ENCODE data around the gene ACE2. TPM values are rescaled to one million over a fixed set of nuclear protein-coding genes. Genes with fewer than 3 reads are reported as not detected.

The ACE2 gene
- total RNA-seq, 1 experiment from 2014 or later = 25.3 TPM

DNA sequence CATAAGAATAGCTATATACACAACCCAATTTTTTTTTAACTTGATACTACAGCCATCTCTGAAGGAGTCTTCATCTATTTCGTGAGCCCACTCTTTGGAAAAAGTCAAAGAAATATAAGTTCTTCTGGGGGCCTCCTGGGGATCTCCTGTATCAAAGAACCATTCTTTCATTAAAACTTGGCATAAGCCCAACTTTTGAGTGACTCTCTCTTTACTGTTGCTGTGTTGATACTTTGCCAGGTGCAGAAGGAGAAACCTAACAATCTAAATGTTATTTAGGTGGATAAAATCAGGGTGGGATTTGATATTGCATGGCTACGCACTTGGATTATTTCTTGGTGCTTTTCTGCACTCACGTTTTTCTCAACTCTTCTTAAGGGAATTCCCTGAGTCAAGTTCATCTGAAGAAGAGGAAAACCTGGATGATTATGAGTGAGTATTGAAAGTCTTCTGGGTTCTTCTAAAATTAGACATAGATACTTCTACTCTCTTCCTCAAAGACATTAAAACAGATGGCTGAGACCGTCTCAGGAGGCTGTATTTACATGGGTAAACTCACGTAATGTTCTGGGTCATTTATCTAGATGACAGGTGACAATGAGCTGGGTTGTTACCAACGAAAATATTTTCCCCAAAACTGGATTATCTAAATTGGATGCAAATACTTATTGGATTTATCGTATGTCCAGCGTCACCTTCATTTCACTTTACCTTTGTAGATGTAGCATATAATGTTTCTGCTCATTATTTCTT, 74.9 kb downstream of the ACE2 start:
- BruUV-seq (replicated peaks) = no TSS peak

GRCh38 chrX:15524417-15524816, 76.3 kb downstream of the ACE2 start:
- DNase-seq = no peak
- no peaks in the 10 kb centered on the region for H3K27me3 Mint-ChIP-seq (ENCODE audit: unreplicated experiment)
- TF ChIP-seq CTCF (IDR thresholded peaks at IDR 0.05; ENCODE audit: unreplicated experiment) = no peak
- peaks cover 2% of the 10 kb centered on the region for H3K9me3 Mint-ChIP-seq (ENCODE audit: low read depth, unreplicated experiment)
- H3K4me3 Mint-ChIP-seq (ENCODE audit: low read depth, unreplicated experiment) = no peak overlapping the region
- intact Hi-C loops (cut with micrococcal nuclease; ENCODE audit: unreplicated experiment) = no loop called here
- CTCF ChIA-PET = no interaction called here
- no TSS peak for BruUV-seq (replicated peaks)
- no peak overlapping the region for H3K27ac Mint-ChIP-seq (ENCODE audit: unreplicated experiment)
- H3K4me1 Mint-ChIP-seq (ENCODE audit: low read depth, unreplicated experiment) = peaks cover 34% of the 10 kb centered on the region
- H3K36me3 Mint-ChIP-seq (ENCODE audit: insufficient read depth, unreplicated experiment) = no peaks in the 10 kb centered on the region

More for the DNA sequence above, 74.9 kb downstream of the ACE2 start:
- H3K36me3 Mint-ChIP-seq (ENCODE audit: insufficient read depth, unreplicated experiment) = no peaks in the 10 kb centered on the region
- no peak overlapping the region for H3K4me3 Mint-ChIP-seq (ENCODE audit: low read depth, unreplicated experiment)
- no peak for DNase-seq
- H3K27ac Mint-ChIP-seq (ENCODE audit: unreplicated experiment) = no peak overlapping the region
- H3K9me3 Mint-ChIP-seq (ENCODE audit: low read depth, unreplicated experiment) = no peaks in the 10 kb centered on the region
- intact Hi-C loops (cut with micrococcal nuclease; ENCODE audit: unreplicated experiment) = no loop called here
- CTCF ChIA-PET = no interaction called here
- no peak for TF ChIP-seq CTCF (IDR thresholded peaks at IDR 0.05; ENCODE audit: unreplicated experiment)
- H3K4me1 Mint-ChIP-seq (ENCODE audit: low read depth, unreplicated experiment) = peaks cover 46% of the 10 kb centered on the region
- no peaks in the 10 kb centered on the region for H3K27me3 Mint-ChIP-seq (ENCODE audit: unreplicated experiment)

DNA sequence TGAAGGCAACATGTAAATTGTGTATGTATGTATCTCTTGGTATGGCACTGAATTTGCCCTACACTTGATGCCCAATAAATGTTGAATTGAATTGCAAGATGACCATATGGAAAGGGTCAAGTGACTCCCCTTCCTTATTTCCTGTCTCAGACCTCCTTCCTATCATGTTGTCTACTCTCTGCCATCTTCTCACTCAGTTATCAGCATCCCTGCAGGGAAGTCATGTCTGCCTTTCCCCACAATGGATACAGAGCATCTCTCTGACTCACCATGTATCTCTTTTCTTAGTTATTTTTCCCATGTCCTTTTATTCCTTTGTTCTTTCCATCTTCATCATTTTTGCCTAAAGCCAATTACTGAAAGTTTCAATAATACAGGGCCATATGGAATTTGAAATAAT, 77.7 kb downstream of the ACE2 start:
- intact Hi-C loops (cut with micrococcal nuclease; ENCODE audit: unreplicated experiment) = no loop called here
- no peak for DNase-seq
- no TSS peak for BruUV-seq (replicated peaks)
- Mint-ChIP-seq H3K27me3 (ENCODE audit: unreplicated experiment) (no peaks in the 10 kb centered on the region), H3K4me1 (ENCODE audit: low read depth, unreplicated experiment) (peaks cover 28% of the 10 kb centered on the region), H3K4me3 (ENCODE audit: low read depth, unreplicated experiment) (no peak overlapping the region), H3K9me3 (ENCODE audit: low read depth, unreplicated experiment) (peaks cover 4% of the 10 kb centered on the region), H3K36me3 (ENCODE audit: insufficient read depth, unreplicated experiment) (no peaks in the 10 kb centered on the region), H3K27ac (ENCODE audit: unreplicated experiment) (no peak overlapping the region)
- CTCF ChIA-PET = no interaction called here
- TF ChIP-seq CTCF (IDR thresholded peaks at IDR 0.05; ENCODE audit: unreplicated experiment) = no peak

DNA sequence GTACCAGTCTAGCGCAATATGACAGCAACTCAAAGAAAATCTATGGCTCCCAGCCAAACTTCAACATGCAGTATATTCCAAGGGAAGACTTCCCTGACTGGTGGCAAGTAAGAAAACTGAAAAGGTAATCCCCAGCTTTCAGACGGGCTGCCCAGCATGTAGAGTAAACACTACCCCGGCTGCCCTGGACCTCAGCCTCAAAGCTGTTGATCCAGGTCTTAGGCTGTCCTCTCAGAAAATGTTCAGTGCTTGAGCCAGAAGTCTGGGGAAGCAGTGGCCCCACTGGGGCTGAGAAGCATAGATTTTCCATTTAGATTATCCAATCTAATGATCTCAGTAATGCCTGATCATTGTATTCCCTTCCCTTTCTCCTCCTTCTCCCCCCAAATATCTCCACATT, 78.3 kb downstream of the ACE2 start:
- BruUV-seq (replicated peaks) = no TSS peak
- no peak for TF ChIP-seq CTCF (IDR thresholded peaks at IDR 0.05; ENCODE audit: unreplicated experiment)
- H3K9me3 Mint-ChIP-seq (ENCODE audit: low read depth, unreplicated experiment) = peaks cover 4% of the 10 kb centered on the region
- peaks cover 28% of the 10 kb centered on the region for H3K4me1 Mint-ChIP-seq (ENCODE audit: low read depth, unreplicated experiment)
- no peak overlapping the region for H3K27ac Mint-ChIP-seq (ENCODE audit: unreplicated experiment)
- no peak for DNase-seq
- CTCF ChIA-PET = interaction anchor here (0.6 kb wide), 1 partner anchor 425 kb away, joined by 3 read pairs; no protein-coding TSS in a partner anchor
- H3K36me3 Mint-ChIP-seq (ENCODE audit: insufficient read depth, unreplicated experiment) = no peaks in the 10 kb centered on the region
- H3K27me3 Mint-ChIP-seq (ENCODE audit: unreplicated experiment) = no peaks in the 10 kb centered on the region
- intact Hi-C loops (cut with micrococcal nuclease; ENCODE audit: unreplicated experiment) = no loop called here
- H3K4me3 Mint-ChIP-seq (ENCODE audit: low read depth, unreplicated experiment) = no peak overlapping the region

Data from Calu3 (cell line).